ENCODE data around the gene TOB2.

- TF ChIP-seq CTCF (conservative IDR thresholded peaks at IDR 0.05 in 1 of 2, IDR thresholded peaks at IDR 0.05 in 1 of 2; ENCODE audit: extremely low read depth in 1 of 2, insufficient read depth in 1 of 2, low read depth in 1 of 2, low read length in 2 of 2) = no peak
- no peak for TF ChIP-seq EZH2 (IDR thresholded peaks at IDR 0.05; ENCODE audit: borderline replicate concordance, low read length)
Measured at GRCh38 chr22:41408665-41409064, 37.9 kb downstream of the TOB2 start.

Measured in mammary epithelial cell (primary cell).